Upper lobe of right lung (tissue), 1 donor: Measurements from ENCODE around the gene ANGPT4. TPM values are rescaled to one million over a fixed set of nuclear protein-coding genes. Genes with fewer than 3 reads are reported as not detected.

Experiments
- ATAC-seq: fragments of 200-7000 bp; cut with Tn5 transposase; one replicate; pipeline ENCODE4 v1.9.1; 2020; ENCODE audit warnings: mild to moderate bottlenecking, moderate library complexity
- DNase-seq: peaks from one replicate; pipeline ENCODE4 v3.0.0-alpha.2; 2020
- H3K27ac ChIP-seq: fragments of 200-600 bp; one replicate; pipeline ENCODE4 v1.8.0; 2022
- H3K27me3 ChIP-seq: fragments of 200-600 bp; one replicate; pipeline ENCODE4 v1.8.0; 2022; ENCODE audit warnings: mild to moderate bottlenecking
- H3K36me3 ChIP-seq: fragments of 200-600 bp; one replicate; pipeline ENCODE4 v1.8.0; 2022
- H3K4me1 ChIP-seq: fragments of 200-600 bp; one replicate; pipeline ENCODE4 v1.8.0; 2022
- H3K4me3 ChIP-seq: fragments of 200-600 bp; one replicate; pipeline ENCODE4 v1.8.0; 2022; ENCODE audit warnings: mild to moderate bottlenecking
- H3K9me3 ChIP-seq: fragments of 200-600 bp; one replicate; pipeline ENCODE4 v1.8.0; 2022
- CTCF ChIP-seq: fragments of 200-600 bp; IDR thresholded peaks from one replicate; pipeline ENCODE4 v1.8.0; 2022; ENCODE audit warnings: antibody characterized with exemption
- intact Hi-C: fragments of 100-400 bp; cut with DNase I; formaldehyde crosslinking; loops from one replicate; pipeline ENCODE4 v1.11.0; 2022
- total RNA-seq: library from RNA; stranded (reverse); fragmentation: NEBNext Ultra II Directional; extraction: Animal tissue kit (Norgen Biotek cat#: 25700); gene quantifications from one replicate; pipeline ENCODE4 v1.2.1, GENCODE V29; 2021
- donor health status: DM: no; HTN: yes; CAD: no; lungs with severe emphysema.

The ANGPT4 gene
- total RNA-seq, 1 donor from 2014 or later = 0.81 TPM

GRCh38 chr20:946826-947225 is 30.7 kb upstream of the ANGPT4 start:
- no peaks in the 10 kb centered on the region for H3K4me1 ChIP-seq
- intact Hi-C loops = no loop called here
- H3K4me3 ChIP-seq = no peak overlapping the region
- no peak for TF ChIP-seq CTCF
- no peak for ATAC-seq
- H3K9me3 ChIP-seq = no peaks in the 10 kb centered on the region
- H3K27ac ChIP-seq = no peak overlapping the region
- DNase-seq = no peak
- H3K27me3 ChIP-seq = no peaks in the 10 kb centered on the region
- H3K36me3 ChIP-seq = no peaks in the 10 kb centered on the region

- no peak for TF ChIP-seq CTCF
- no peak for ATAC-seq
- no peak for DNase-seq
- Histone ChIP-seq H3K36me3 (no peaks in the 10 kb centered on the region), H3K27ac (no peak overlapping the region), H3K4me3 (no peak overlapping the region), H3K9me3 (no peaks in the 10 kb centered on the region), H3K27me3 (no peaks in the 10 kb centered on the region), H3K4me1 (no peaks in the 10 kb centered on the region)
- intact Hi-C loops = no loop called here
These were observed 29.7 kb upstream of the ANGPT4 start for GRCh38 chr20:945841-946240.

- DNase-seq (no peak), ATAC-seq (no peak)
- Histone ChIP-seq H3K4me1 (no peaks in the 10 kb centered on the region), H3K36me3 (no peaks in the 10 kb centered on the region), H3K27ac (no peak overlapping the region), H3K27me3 (no peaks in the 10 kb centered on the region), H3K4me3 (no peak overlapping the region), H3K9me3 (no peaks in the 10 kb centered on the region)
- intact Hi-C loops = no loop called here
- no peak for TF ChIP-seq CTCF
These were observed 28.8 kb upstream of the ANGPT4 start for GRCh38 chr20:944774-945410.

- no peak for DNase-seq
- Histone ChIP-seq H3K27ac (no peak overlapping the region), H3K4me1 (no peaks in the 10 kb centered on the region), H3K4me3 (no peak overlapping the region), H3K27me3 (no peaks in the 10 kb centered on the region), H3K36me3 (no peaks in the 10 kb centered on the region), H3K9me3 (no peaks in the 10 kb centered on the region)
- ATAC-seq = no peak
- intact Hi-C loops = no loop called here
- TF ChIP-seq CTCF = no peak
These were observed 28.0 kb upstream of the ANGPT4 start for GRCh38 chr20:944148-944547.

- DNase-seq = no peak
- Histone ChIP-seq H3K9me3 (no peaks in the 10 kb centered on the region), H3K27me3 (no peaks in the 10 kb centered on the region), H3K27ac (no peak overlapping the region), H3K4me3 (no peak overlapping the region), H3K4me1 (no peaks in the 10 kb centered on the region), H3K36me3 (no peaks in the 10 kb centered on the region)
- no peak for TF ChIP-seq CTCF
- no peak for ATAC-seq
- intact Hi-C loops = no loop called here
These were observed 26.5 kb upstream of the ANGPT4 start for GRCh38 chr20:942611-943010.

- no peak for TF ChIP-seq CTCF
- no peak for DNase-seq
- Histone ChIP-seq H3K9me3 (no peaks in the 10 kb centered on the region), H3K27me3 (no peaks in the 10 kb centered on the region), H3K27ac (no peak overlapping the region), H3K4me3 (no peak overlapping the region), H3K36me3 (no peaks in the 10 kb centered on the region), H3K4me1 (no peaks in the 10 kb centered on the region)
- intact Hi-C loops = no loop called here
- no peak for ATAC-seq
These were observed 24.8 kb upstream of the ANGPT4 start for GRCh38 chr20:940926-941325.
